KOPT-K1 (cell line): ENCODE data around the gene CHN1.

Experiments used
- H3K27ac ChIP-seq: fragments of 200-600 bp; sonication (generic); 2 replicates; pipeline ENCODE4 v1.5.1; 2016; ENCODE audit warnings: antibody characterized with exemption, mild to moderate bottlenecking, low read depth, low read length; ENCODE audit not compliant: poor library complexity, severe bottlenecking
- H3K36me3 ChIP-seq: fragments of 200-600 bp; sonication (generic); 2 replicates; pipeline ENCODE4 v1.5.1; 2017; ENCODE audit warnings: antibody characterized with exemption, mild to moderate bottlenecking, low read length, moderate library complexity; ENCODE audit not compliant: insufficient read depth
- H3K9me3 ChIP-seq: fragments of 200-600 bp; sonication (generic); 2 replicates; pipeline ENCODE4 v1.5.1; 2017; ENCODE audit warnings: antibody characterized with exemption, low read length, mild to moderate bottlenecking; ENCODE audit not compliant: insufficient read depth, poor library complexity, severe bottlenecking

CHN1 gene

DNA sequence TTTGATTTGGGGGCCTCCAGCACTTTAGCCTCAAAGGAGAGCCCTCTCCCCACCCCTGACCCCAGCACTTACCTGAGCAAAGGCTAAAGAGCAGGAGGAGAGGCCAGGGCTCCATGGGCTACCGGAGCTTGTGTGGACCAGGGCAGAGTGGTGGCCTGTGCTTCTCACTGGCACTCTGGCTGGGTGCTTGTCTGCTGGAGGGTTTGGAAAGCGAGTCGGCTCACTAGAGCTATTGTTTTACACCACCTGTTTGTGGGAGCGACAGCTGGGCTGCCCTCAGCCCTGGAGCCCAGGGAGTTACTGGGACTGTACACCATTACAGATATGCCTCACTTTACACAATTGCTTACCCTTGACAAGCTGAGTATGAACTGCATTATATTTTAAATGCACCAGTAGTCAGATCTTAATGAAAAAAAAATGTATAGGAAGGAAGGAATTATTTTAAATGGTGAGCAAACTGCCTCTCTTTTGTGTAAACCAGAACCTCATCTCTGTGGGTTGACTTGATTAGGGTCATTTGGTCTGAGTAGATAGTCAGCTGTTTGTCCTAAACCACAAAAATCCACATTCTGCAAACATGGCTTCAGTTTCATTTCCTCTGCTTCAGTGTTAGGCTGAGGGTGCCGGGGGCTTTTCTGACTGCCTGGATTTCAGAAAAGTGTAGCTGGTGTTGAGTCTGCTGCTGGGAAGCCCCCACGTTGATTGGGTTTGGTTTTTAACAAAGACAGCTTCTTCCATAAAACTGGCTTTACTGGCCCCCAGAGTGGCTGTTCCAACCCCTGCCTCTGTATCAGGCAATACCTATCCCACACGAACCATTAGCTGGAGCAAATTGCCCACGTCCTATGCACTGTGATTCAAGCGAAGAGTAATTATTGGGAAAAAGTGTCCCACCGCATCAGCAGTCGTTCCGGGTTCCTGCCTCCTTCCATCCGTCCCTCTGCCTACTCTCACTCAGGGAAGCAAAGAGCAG lies 240.6 kb downstream of the CHN1 start, which contains the start of gene CHRNA1:
Gene CHRNA1, minus strand, starts transcription at position 193 of the 976 bp plus-strand sequence. Its CDS starts 78 bp downstream, at position 115.
- Histone ChIP-seq H3K9me3 (no peaks in the 10 kb centered on the region), H3K36me3 (no peaks in the 10 kb centered on the region), H3K27ac (no peak within 1 kb of the TSS)

DNA sequence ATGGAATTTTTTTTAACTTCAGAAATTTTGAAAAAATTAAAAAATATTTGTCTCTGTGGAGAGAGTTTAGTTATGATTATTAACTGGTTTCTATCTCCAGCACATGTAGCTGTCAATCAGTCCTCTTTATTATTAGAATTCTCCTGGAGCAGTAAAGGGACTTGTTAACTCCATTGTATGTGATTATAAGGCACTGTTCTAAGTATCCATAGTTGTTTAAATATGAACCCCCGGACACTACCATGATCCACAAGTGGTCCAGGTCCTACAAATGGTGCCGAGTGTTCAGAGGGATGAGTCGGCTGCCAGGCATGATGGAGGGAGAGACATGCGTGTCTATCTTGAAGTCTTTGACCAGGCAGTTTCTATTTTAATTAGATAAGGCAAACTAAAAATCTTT lies 241.4 kb downstream of the CHN1 start:
- no peaks in the 10 kb centered on the region for H3K36me3 ChIP-seq
- H3K27ac ChIP-seq, result no peak overlapping the region
- no peaks in the 10 kb centered on the region for H3K9me3 ChIP-seq

DNA sequence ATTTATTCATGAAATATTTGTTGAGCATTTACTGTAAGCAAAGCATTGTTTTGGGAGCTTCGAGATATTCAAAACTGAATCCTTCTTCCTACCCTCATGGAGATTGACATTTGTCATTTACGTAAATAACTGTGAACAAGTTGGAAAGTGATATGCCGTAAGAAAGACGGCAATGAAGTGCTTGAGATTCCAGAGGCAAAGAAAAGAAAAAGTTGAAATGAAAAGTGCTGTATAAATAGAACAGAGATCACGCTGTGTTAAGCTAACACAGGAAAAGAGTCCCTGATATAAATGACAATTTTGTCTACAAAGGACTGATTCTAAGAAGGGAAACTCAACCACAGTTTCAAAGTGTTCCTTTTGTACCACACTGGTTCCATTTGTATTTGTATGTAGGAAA lies 242.7 kb downstream of the CHN1 start:
- no peak overlapping the region for H3K27ac ChIP-seq
- H3K9me3 ChIP-seq, result no peaks in the 10 kb centered on the region

DNA sequence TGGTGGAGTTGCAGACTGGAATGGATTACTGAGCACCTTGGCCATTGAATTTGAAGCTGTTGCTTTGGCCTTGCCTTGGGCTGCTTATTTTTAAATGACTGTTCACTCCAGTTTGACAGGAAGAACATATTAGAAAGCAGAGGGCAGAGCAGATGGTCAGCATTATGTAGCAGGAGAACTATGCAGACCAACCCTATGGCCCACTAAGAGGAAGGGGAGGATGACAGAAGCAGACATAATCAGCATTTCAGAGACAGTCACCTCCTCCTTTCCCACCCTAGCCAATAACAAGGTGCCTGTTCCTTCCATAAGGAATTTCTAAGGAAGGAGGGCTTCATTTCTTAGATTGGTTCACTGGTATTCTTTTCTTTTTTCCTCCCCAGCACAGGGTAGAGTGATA lies 243.3 kb downstream of the CHN1 start:
- Histone ChIP-seq H3K36me3 (no peaks in the 10 kb centered on the region), H3K9me3 (no peaks in the 10 kb centered on the region), H3K27ac (no peak overlapping the region)

More for the DNA sequence above, 242.7 kb downstream of the CHN1 start:
- H3K36me3 ChIP-seq, result no peaks in the 10 kb centered on the region

DNA sequence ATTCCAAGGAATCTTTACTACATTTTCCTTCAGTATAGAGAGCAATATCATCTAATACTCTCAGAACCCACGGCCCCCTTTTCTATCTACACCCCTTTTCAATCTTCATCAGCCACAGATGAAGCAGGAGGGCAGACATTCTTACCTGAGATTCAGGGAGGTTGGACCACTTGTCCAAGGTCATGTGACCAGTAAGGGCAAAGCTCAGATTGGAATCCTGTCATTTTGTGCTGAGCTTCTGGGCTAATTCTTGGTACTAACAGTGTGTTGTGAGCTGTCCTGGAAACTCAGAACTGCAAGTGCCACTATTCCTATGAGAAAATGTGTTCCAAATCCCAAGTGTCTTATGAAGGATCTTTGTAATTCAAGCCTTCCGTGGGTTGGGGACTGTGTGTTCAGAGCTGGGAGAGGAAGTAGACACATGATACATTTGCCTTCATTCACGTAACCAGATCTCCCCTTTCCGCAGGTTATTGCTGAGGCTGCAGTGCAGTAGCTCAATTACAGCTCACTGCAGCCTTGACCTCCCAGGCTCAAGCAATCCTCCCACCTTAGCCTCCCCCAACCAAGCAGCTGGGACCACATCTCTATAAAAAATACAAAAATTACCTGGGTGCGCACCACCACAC lies 244.2 kb downstream of the CHN1 start:
- no peaks in the 10 kb centered on the region for H3K36me3 ChIP-seq
- H3K9me3 ChIP-seq, result no peaks in the 10 kb centered on the region
- no peak overlapping the region for H3K27ac ChIP-seq

DNA sequence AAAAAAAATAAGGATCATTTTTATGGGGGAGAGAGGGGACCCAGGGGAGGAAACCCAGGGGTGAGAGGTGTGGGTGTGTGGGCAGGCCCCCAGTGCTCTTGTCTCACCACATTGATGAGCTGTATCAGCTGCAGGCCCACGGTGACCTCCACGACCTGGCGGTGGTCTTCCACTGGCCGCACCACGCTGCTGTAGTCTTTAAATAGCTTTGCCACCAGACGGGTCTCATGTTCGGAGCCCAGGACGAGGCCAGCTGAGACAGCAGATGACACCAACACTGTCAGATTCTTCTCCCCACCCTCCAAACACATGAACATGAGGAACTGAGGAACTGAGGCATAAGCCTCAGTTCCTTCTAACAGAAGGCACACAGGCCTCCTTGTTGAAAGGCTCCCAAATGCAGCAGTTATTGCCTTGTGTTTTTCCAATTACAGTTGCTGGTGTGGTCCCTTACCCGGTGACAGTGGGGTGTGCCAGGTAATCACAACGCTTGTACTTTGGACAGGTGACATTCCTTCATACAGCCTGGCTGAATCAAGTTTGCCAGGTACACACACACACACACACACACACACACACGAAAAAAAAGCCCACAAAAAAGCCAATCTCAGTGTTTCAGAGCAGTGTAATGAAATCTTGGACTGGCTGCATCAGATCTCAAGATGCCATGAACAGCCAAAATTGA lies 245.7 kb downstream of the CHN1 start:
- H3K27ac ChIP-seq, result no peak overlapping the region
- no peaks in the 10 kb centered on the region for H3K9me3 ChIP-seq
- no peaks in the 10 kb centered on the region for H3K36me3 ChIP-seq

DNA sequence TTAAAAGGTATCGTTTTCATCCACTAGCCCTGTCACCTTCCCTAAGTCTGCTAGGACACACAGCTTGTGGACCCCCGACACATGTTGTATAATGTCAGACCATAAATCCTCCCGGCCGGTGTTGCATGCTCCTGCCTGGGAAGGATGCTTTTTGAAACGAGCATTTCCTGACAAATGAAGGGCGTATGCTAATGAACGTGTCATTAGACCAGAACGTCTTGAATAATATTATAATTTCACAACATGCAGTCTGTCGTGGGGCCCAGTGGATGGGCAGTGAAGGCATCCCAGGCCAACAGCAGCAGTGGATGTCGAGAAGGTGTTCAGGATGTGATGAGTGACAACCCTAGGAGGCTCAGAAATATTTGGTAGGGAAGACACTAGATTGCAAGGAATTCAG lies 248.4 kb downstream of the CHN1 start:
- Histone ChIP-seq H3K9me3 (no peaks in the 10 kb centered on the region), H3K27ac (no peak overlapping the region), H3K36me3 (no peaks in the 10 kb centered on the region)

DNA sequence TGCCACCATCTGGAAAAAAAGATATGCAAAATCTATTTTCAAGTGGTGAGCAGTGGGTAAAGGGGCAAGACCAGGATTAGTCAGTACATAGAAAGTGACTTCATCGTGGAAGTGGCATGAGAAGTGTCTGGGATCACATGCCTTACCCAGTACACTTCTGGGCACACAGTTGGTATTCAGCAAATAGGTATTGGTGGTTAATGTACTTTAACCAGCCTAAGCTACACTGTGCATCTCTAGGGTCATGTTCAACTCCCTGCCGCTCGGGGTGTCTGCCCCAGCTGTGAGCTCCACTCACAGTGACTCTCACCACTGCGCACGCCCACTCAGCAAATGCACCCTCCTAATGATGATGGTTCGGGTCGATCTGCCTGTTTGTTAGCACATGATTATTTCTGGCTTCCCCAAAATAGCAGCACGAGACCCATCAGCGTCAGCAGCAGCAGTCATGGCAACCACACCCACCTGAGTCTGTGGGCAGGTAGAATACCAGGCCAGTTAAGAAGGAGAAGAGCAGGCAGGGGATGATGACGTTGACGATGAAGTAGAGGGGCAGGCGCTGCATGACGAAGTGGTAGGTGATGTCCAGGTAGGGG lies 252.0 kb downstream of the CHN1 start:
- H3K9me3 ChIP-seq, result no peaks in the 10 kb centered on the region
- H3K27ac ChIP-seq, result no peak overlapping the region
- H3K36me3 ChIP-seq, result no peaks in the 10 kb centered on the region

DNA sequence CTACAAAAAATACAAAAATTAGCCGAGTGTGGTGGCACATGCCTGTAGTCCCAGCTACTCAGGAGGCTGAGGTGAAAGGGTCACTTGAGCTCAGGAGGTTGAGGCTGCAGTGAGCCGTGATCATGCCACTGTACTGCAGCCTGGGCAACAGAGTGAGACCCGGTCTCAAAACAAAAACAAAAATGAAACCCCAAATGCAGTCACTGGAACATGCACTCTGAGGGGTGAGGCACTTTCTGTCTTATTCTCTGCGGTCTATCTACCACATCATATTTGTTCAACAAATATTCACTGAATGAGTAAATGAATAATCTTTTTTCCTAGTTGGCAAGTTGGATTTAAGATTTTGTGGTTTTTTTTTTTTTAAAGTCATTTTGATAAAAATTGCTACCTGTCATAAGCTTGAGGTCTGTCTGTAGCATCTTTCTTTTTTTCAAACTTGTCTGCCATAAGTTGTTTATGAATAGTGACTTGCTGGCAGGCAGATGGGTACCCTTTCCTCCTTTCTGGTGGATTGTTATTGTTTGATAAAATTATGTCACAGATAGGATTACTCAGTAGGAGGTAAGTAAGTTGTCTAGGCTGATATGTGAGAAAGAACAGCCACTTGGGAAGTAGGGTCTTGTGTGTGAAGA lies 252.7 kb downstream of the CHN1 start:
- H3K27ac ChIP-seq, result no peak overlapping the region
- no peaks in the 10 kb centered on the region for H3K36me3 ChIP-seq
- no peaks in the 10 kb centered on the region for H3K9me3 ChIP-seq

DNA sequence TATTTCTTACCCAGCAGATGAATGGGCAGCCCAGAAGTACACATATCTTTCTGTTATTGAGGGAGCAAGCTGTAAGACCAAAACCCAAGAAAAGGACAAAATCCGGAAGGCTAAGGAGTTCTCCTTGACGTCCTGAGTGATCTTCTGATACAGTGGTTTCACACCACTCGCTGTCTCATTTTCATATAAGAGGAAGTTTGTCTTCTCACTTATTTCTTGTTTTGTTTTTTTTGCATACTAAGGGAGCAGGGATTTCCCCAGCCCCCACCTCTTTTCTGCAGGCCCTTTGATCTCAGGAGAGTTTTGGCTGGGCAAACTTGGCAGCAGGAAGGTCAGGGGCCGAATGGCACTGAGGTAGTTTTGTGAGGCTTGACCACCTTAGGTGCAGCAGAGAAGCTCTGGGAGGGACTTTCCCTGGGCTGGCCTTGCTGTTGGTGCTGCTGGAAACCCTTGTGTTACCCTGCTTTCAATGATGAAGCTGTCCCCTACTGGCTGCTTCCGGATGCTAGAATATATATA lies 254.2 kb downstream of the CHN1 start:
- H3K9me3 ChIP-seq, result no peaks in the 10 kb centered on the region
- no peaks in the 10 kb centered on the region for H3K36me3 ChIP-seq
- H3K27ac ChIP-seq, result no peak overlapping the region

DNA sequence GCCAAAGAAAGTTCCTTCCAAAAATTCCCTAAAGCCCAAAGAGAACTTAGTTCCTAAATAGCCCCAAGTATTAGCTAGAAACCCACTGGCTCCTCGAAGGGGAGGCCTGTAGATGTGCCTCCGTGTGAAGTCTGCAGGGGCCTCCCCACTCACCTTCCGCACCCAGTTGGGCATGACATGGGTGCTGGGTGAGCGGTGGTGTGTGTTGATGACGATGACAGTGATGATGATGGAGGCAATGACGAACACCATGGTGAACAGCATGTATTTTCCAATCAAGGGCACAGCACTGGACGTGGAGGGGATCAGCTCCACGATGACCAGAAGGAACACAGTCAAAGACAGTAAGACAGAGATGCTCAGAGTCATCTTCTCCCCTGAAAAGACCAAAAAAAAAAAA lies 255.4 kb downstream of the CHN1 start:
- Histone ChIP-seq H3K9me3 (no peaks in the 10 kb centered on the region), H3K36me3 (no peaks in the 10 kb centered on the region), H3K27ac (no peak overlapping the region)

DNA sequence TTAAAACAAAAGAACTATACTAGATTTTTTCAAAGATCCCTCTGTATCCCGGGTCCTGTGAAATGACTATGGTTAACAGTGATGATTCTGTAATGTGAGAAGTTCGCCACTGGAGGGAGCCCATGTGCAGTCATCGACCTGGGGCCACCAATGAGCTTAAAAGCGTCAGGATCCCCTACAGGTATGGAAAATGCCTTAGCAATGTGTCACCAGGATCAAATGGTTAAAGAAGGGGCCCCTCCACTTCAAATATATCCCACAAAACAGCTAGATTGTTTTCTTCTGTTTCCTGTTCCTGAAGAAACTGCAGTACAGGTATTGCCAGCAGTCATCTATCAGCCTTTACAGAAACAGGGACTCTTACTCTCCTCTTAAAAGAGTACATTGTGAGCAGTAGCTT lies 256.2 kb downstream of the CHN1 start:
- Histone ChIP-seq H3K9me3 (no peaks in the 10 kb centered on the region), H3K27ac (no peak overlapping the region), H3K36me3 (no peaks in the 10 kb centered on the region)
